ENCODE measurements around the gene C22orf39.
"Not testable (repeated sequence)": the region's sequence is repeated elsewhere in the genome, so short reads cannot be mapped to it uniquely, and the experiment has no call there.

C22orf39 gene

GRCh38 chr22:19448739-19449421, 1.4 kb upstream of the C22orf39 start:
- DNase-seq (ENCODE audit: insufficient read length) (no peak), FAIRE-seq (peak; percentile 73)
- TF ChIP-seq TAF1 (IDR thresholded peaks at IDR 0.05; ENCODE audit: borderline replicate concordance, low read depth, low read length) (no peak), POLR2A (IDR thresholded peaks at IDR 0.05; ENCODE audit: low read depth, low read length) (0 out of 2 replicates have a peak, but pooled peaks have one; percentile 15)

GRCh38 chr22:19448076-19448607, 631 bp upstream of the C22orf39 start:
- no peak for FAIRE-seq
- TF ChIP-seq POLR2AphosphoS5 (IDR thresholded peaks at IDR 0.05; ENCODE audit: low read depth, low read length) (peak; percentile 63; the same call in 1 of the 2 replicates), TAF1 (IDR thresholded peaks at IDR 0.05; ENCODE audit: borderline replicate concordance, low read depth, low read length) (no peak)
- peak; percentile 53 for DNase-seq (ENCODE audit: insufficient read length)

DNA sequence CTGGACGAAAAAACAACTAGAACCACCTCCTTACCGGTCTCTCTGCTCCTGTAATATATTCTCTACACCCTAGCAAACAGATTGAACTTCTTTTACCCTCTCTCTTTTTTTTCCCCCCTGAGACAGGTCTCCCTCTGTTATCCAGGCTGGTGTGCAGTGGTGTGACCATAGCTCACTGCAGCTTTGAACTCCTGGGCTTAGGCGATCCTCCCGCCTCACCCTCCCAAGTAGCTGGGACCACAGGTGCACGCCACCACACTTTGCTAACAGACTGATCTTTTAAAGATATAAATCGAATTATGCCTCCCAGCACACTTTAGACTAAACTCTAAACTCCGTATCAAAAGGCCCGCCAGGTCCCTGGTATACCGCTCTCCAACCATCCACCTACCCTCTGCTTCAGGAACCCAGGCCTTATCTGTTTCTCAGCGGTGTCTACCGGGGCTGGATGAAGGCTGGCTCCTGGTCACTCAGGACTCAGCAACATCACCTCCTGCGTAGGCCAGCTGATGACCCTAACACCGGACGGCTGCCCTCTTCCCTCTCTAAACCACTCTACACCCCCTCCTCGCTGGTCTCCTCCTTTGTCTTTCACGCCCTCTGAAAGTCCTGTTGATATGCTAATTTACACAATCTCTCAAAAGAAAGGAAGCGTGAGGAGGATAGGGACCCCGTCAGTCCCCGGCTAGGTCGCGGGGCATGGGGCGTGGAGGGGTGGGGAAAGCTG, 745 bp downstream of the C22orf39 start:
- FAIRE-seq (no peak), DNase-seq (ENCODE audit: insufficient read length) (no peak)

DNA sequence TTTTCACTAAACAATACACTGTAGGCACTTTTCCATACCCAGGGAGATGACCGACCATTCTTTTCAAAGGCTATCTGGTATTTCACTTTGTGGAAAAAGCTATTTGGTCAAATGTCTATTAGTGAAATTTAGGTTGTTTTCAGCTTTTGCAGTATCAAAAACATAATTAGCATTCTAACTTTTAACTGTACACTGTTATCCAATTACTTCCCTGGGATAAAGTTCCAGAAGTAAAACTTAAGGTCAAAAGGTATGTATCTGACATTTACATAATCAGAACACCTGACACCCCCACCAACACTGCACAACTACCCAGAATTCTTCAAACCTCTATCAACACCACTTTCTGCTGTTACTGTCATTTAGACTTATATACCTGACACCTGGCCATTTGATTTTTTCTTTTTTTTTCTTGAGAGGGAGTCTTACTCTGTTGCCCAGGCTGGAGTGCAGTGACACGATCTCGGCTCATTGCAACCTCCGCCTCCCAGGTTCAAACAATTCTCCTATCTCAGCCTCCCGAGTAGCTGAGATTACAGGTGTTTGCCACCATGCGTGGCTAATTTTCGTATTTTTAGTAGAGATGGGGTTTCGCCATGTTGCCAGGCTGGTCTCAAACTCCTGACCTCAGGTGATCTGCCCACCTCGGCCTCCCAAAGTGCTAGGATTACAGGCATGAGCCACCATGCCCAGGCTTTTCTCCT, 2.1 kb downstream of the C22orf39 start:
- DNase-seq (ENCODE audit: insufficient read length); FAIRE-seq: not testable (repeated sequence)

More for the DNA sequence above, 745 bp downstream of the C22orf39 start:
- TF ChIP-seq POLR2A (IDR thresholded peaks at IDR 0.05; ENCODE audit: low read depth, low read length) (no peak), TAF1 (IDR thresholded peaks at IDR 0.05; ENCODE audit: borderline replicate concordance, low read depth, low read length) (no peak), POLR2AphosphoS5 (IDR thresholded peaks at IDR 0.05; ENCODE audit: low read depth, low read length) (no peak)

DNA sequence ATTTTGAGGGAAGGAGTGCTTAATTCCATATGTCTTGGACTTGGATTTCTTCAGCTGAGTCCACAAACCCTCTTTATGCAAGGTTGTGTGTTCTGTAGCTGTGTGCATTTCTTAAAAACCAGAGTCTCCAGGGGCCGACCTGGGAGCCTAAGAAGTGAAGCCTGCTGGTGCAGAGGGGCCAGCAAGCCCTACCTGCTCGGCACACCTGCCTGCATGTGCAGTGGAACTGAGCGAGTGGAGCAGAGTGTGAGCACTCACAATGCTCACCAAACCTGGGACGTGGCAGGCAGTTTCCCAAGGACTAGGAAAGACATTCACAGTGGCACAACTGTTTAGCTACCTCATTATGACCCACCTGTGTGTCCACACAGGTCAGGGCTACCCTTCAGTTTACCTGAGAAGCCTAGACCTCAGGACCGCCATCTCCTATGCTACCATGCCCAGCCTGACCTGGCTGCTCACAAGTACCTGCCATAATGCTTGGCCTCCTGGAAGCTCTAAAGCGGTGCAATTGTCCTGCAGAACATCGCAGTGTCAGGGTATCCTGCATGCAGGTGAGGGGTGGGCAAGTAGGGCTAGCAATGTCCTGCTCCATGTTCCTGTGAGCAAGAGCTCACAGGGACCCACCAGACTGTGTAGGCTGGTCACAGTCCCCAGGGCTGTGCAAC, 3.8 kb downstream of the C22orf39 start:
- DNase-seq (ENCODE audit: insufficient read length), result no peak
- no peak for TF ChIP-seq TAF1 (IDR thresholded peaks at IDR 0.05; ENCODE audit: borderline replicate concordance, low read depth, low read length)
- peak; percentile 33; the same call in 1 of the 2 replicates for TF ChIP-seq POLR2AphosphoS5 (IDR thresholded peaks at IDR 0.05; ENCODE audit: low read depth, low read length)
- TF ChIP-seq POLR2A (IDR thresholded peaks at IDR 0.05; ENCODE audit: low read depth, low read length), result no peak
- no peak for FAIRE-seq

GRCh38 chr22:19442166-19442565, 5.3 kb downstream of the C22orf39 start:
- DNase-seq (ENCODE audit: insufficient read length) (no peak), FAIRE-seq (no peak)
- TF ChIP-seq POLR2A (IDR thresholded peaks at IDR 0.05; ENCODE audit: low read depth, low read length) (no peak), TAF1 (IDR thresholded peaks at IDR 0.05; ENCODE audit: borderline replicate concordance, low read depth, low read length) (no peak), POLR2AphosphoS5 (IDR thresholded peaks at IDR 0.05; ENCODE audit: low read depth, low read length) (no peak)

DNA sequence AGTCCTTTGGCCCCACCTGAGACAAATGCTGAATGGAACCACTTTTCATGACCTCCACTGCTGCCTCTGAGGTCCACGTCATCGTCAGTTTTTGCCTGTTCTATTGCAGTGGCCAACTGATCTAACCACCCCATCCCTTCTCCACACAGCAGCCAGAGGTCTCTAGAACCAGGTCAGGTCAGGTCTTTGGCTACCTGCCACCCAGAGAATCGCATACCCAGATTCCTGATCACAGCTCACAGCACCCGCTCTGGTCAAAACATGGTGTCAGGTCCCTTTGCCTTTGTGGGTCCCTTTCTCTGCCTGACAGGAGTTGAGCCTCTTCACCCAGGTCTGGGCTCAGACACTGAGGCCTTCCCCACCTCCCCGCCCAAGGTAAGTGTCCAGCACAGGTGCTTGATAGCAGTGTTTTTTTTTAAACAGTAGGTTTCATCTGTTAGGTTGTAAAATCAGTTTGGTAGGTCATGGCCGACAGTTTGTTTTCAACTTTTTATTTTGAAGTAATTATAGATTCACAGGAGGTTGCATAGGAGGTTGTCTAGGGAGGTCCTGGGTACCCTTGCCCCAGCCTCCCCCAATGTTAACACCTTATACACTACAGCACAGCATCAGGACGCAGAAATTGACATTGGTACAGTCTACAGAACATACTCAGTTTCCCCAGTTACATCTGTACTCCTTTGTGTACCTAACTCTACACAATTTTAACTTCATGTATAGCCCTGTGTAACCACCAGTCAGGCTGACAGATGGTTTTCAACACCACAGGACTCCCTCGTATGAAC, 6.9 kb downstream of the C22orf39 start:
- TF ChIP-seq POLR2A (IDR thresholded peaks at IDR 0.05; ENCODE audit: low read depth, low read length) (no peak), POLR2AphosphoS5 (IDR thresholded peaks at IDR 0.05; ENCODE audit: low read depth, low read length) (no peak; the same call in 1 of the 2 replicates), TAF1 (IDR thresholded peaks at IDR 0.05; ENCODE audit: borderline replicate concordance, low read depth, low read length) (no peak)
- no peak for DNase-seq (ENCODE audit: insufficient read length)
- FAIRE-seq, result no peak

- no peak for FAIRE-seq
- DNase-seq (ENCODE audit: insufficient read length), result no peak
- TF ChIP-seq TAF1 (IDR thresholded peaks at IDR 0.05; ENCODE audit: borderline replicate concordance, low read depth, low read length) (no peak), POLR2AphosphoS5 (IDR thresholded peaks at IDR 0.05; ENCODE audit: low read depth, low read length) (no peak), POLR2A (IDR thresholded peaks at IDR 0.05; ENCODE audit: low read depth, low read length) (0 out of 2 replicates have a peak, but pooled peaks have one; percentile 29)
Measured at GRCh38 chr22:19438298-19438697, 9.2 kb downstream of the C22orf39 start.

DNA sequence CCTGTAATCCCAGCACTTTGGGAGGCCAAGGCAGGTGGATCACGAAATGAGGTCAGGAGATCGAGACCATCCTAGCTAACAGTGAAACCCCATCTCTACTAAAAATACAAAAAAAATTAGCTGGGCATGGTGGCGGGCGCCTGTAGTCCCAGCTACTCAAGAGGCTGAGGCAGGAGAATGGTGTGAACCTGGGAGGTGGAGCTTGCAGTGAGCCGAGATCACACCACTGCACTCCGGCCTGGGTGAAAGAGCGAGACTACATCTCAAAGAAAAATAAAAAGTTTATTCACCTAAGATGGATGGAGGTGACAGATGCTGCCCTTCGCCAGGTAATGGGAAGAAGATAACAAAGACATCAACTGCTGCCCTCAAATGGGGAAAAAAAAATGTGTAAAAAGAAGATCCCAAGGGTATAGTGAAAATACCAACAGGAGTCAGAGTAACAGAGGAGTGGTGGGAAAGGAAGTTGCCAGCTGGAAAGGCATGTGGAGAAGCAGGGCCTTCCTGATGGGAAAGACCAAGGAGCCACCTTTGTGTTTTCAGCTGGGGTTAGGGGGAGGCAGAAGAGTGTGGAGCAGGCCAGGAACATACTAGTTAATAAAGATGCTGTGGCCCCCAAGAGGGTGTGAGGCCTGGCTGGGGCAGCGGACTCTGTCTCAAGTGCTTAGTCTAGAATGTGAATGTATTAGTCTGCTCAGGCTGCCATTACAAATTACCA, 10.9 kb downstream of the C22orf39 start:
- DNase-seq (ENCODE audit: insufficient read length); FAIRE-seq: not testable (repeated sequence)

- TF ChIP-seq POLR2A (IDR thresholded peaks at IDR 0.05; ENCODE audit: low read depth, low read length), result no peak
- TF ChIP-seq POLR2AphosphoS5 (IDR thresholded peaks at IDR 0.05; ENCODE audit: low read depth, low read length), result no peak
- TF ChIP-seq TAF1 (IDR thresholded peaks at IDR 0.05; ENCODE audit: borderline replicate concordance, low read depth, low read length), result no peak
- DNase-seq (ENCODE audit: insufficient read length) (no peak), FAIRE-seq (no peak)
Measured at GRCh38 chr22:19434829-19435580, 12.5 kb downstream of the C22orf39 start.

Data from GM12892 (cell line).